HepG2 (cell line): Measurements from ENCODE around the gene KDM2B. TPM values are rescaled to one million over a fixed set of nuclear protein-coding genes. Genes with fewer than 3 reads are reported as not detected.

ENCODE experiments used
- ATF7 ChIP-seq, 2 experiments: fragments of 450-650 bp in 1 of 2; sonication (generic) in 1 of 2; formaldehyde crosslinking in 1 of 2; IDR thresholded peaks; 2 replicates each; pipeline versions ENCODE4 v1.4.0 to v1.6.1; 2016 to 2020; ENCODE audit warnings: antibody characterized with exemption in 1 of 2, mild to moderate bottlenecking in 1 of 2, missing genetic modification reagents in 1 of 2
- HNRNPLL ChIP-seq: fragments of 200-400 bp; formaldehyde crosslinking; IDR thresholded peaks from 2 replicates; pipeline ENCODE4 v1.6.1; 2017; ENCODE audit warnings: mild to moderate bottlenecking, low read depth, low read length; ENCODE audit not compliant: poor library complexity, severe bottlenecking
- MYC ChIP-seq: sonication (generic); formaldehyde crosslinking; IDR thresholded peaks from 2 replicates; pipeline ENCODE4 v1.9.0; 2021; ENCODE audit warnings: missing genetic modification reagents, borderline replicate concordance
- NAIF1 ChIP-seq: sonication (generic); formaldehyde crosslinking; IDR thresholded peaks from 2 replicates; pipeline ENCODE4 v1.5.0; 2020; ENCODE audit warnings: mild to moderate bottlenecking, missing genetic modification reagents, borderline replicate concordance
- REPIN1 ChIP-seq: sonication (generic); formaldehyde crosslinking; IDR thresholded peaks from 2 replicates; pipeline ENCODE4 v1.8.0; 2022; ENCODE audit warnings: missing genetic modification reagents, low read depth, mild to moderate bottlenecking, borderline replicate concordance
- TRIM24 ChIP-seq: sonication (generic); formaldehyde crosslinking; IDR thresholded peaks from 2 replicates; pipeline ENCODE4 v1.8.0; 2022; ENCODE audit warnings: mild to moderate bottlenecking, missing genetic modification reagents
- polyA plus RNA-seq, 8 experiments: library from polyadenylated mRNA; depleted of rRNA in 3 of 8; stranded (reverse) in 7 of 8; unstranded in 1 of 8; fragments of >200 nt; fragmentation: Illumina TruSeq in 4 of 8; extraction: Trizol in 4 of 8; gene quantifications; 2 replicates each; pipeline versions ENCODE4 v1.2.1 to v1.2.3, GENCODE V29; 2011 to 2016; ENCODE audit warnings: low read depth in 4 of 8, missing spikeins in 1 of 8, mixed read lengths in 1 of 8; ENCODE audit not compliant: insufficient read depth in 1 of 8
- total RNA-seq, 5 experiments: library from RNA; depleted of rRNA; stranded (reverse); fragments of >200 nt; fragmentation: Illumina TruSeq; extraction: Trizol; gene quantifications; 2 replicates each; pipeline ENCODE4 v1.2.3, GENCODE V29; 2016; ENCODE audit warnings: low read depth in 1 of 5
- TF ChIP-seq, protein P1 (sequence below), 2 experiments: sonication (generic) in 1 of 2; formaldehyde crosslinking in 1 of 2; IDR thresholded peaks; 2 replicates each; pipeline versions ENCODE4 v1.6.1 to v1.9.0; 2014 to 2022; ENCODE audit warnings: antibody characterized with exemption in 1 of 2, borderline replicate concordance in 1 of 2, inconsistent platforms in 1 of 2, low read depth in 1 of 2, missing genetic modification reagents in 1 of 2
- TF ChIP-seq, protein P2 (sequence below): sonication (generic); formaldehyde crosslinking; IDR thresholded peaks from 2 replicates; pipeline ENCODE4 v1.4.0; 2020; ENCODE audit warnings: mild to moderate bottlenecking, missing genetic modification reagents
- TF ChIP-seq, protein P3 (sequence below): sonication (generic); formaldehyde crosslinking; IDR thresholded peaks from 2 replicates; pipeline ENCODE4 v1.9.0; 2021; ENCODE audit warnings: missing genetic modification reagents, borderline replicate concordance

KDM2B gene
- total and polyA plus RNA-seq, 2 of the 13 experiments (the other 11 are each of a cell fraction or from before 2014, with no cell fraction given): 17.5 to 26.1 TPM

DNA sequence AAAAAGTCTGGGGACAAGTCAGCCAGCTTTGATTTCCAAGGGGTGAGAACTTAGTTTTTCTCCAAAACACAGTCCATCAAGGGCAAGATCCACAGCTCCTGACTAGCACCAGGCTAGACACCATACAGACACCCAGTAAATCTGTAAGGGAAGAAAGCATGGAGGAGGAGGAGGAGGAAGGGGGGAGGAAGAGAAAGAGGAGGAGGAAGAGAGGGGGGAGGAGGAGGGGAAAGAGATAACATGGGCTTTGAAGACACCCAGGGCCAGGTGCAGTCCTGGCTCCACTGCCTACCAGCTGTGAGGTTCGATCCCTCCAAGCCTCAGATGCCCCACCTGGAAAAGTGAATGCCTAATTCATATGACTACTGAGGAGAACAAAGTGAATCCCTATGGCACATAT lies 18.3 kb downstream of the KDM2B start (continued):
- no peak for TF ChIP-seq NAIF1 (CRISPR knock-in tag)
- TF ChIP-seq, protein P1, sequence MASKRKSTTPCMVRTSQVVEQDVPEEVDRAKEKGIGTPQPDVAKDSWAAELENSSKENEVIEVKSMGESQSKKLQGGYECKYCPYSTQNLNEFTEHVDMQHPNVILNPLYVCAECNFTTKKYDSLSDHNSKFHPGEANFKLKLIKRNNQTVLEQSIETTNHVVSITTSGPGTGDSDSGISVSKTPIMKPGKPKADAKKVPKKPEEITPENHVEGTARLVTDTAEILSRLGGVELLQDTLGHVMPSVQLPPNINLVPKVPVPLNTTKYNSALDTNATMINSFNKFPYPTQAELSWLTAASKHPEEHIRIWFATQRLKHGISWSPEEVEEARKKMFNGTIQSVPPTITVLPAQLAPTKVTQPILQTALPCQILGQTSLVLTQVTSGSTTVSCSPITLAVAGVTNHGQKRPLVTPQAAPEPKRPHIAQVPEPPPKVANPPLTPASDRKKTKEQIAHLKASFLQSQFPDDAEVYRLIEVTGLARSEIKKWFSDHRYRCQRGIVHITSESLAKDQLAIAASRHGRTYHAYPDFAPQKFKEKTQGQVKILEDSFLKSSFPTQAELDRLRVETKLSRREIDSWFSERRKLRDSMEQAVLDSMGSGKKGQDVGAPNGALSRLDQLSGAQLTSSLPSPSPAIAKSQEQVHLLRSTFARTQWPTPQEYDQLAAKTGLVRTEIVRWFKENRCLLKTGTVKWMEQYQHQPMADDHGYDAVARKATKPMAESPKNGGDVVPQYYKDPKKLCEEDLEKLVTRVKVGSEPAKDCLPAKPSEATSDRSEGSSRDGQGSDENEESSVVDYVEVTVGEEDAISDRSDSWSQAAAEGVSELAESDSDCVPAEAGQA (IDR thresholded peaks at IDR 0.05; ENCODE audit: low read depth): no peak
- TF ChIP-seq, protein P1 (CRISPR knock-in tag; IDR thresholded peaks at IDR 0.05; ENCODE audit: borderline replicate concordance): no peak
- TF ChIP-seq, protein P2, sequence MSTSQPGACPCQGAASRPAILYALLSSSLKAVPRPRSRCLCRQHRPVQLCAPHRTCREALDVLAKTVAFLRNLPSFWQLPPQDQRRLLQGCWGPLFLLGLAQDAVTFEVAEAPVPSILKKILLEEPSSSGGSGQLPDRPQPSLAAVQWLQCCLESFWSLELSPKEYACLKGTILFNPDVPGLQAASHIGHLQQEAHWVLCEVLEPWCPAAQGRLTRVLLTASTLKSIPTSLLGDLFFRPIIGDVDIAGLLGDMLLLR: no peak
- no peak for TF ChIP-seq REPIN1 (CRISPR knock-in tag)
- TF ChIP-seq, protein P3, sequence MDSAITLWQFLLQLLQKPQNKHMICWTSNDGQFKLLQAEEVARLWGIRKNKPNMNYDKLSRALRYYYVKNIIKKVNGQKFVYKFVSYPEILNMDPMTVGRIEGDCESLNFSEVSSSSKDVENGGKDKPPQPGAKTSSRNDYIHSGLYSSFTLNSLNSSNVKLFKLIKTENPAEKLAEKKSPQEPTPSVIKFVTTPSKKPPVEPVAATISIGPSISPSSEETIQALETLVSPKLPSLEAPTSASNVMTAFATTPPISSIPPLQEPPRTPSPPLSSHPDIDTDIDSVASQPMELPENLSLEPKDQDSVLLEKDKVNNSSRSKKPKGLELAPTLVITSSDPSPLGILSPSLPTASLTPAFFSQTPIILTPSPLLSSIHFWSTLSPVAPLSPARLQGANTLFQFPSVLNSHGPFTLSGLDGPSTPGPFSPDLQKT (CRISPR knock-in tag): no peak
- TF ChIP-seq ATF7 (IDR thresholded peaks at IDR 0.05): no peak
- no peak for TF ChIP-seq ATF7 (CRISPR knock-in tag; IDR thresholded peaks at IDR 0.05)
- no peak for TF ChIP-seq HNRNPLL
- TF ChIP-seq MYC (CRISPR knock-in tag): no peak
- TF ChIP-seq TRIM24: no peak
